Adipose tissue (tissue), 3 donors: ENCODE measurements around the gene IFT80. TPM values are rescaled to one million over a fixed set of nuclear protein-coding genes. Genes with fewer than 3 reads are reported as not detected.

ENCODE experiments used
- H3K27ac ChIP-seq: one replicate; pipeline ENCODE4 v1.5.1; 2013; ENCODE audit warnings: low read depth, low read length
- WGBS, 3 donors: extraction: QIAGEN DNeasy Blood & Tissue Kit; methylation state at CpG; one replicate each; pipeline ENCODE4 v1.1.7; 2013; 5-methylcytosine and 5-hydroxymethylcytosine counted together
- polyA plus RNA-seq, 3 donors: library from polyadenylated mRNA; stranded (reverse); fragments of 200-250 nt; gene quantifications; one replicate each; pipeline ENCODE4 v1.2.3, GENCODE V29; 2013
- donor health status: healthy with polysubstance abuse.
- donor health status: Bipolar disorder and iron deficiency.
- donor health status: healthy.

IFT80 gene
- polyA plus RNA-seq, 3 donors: 6.4 to 13.8 (median 7.4) TPM

DNA sequence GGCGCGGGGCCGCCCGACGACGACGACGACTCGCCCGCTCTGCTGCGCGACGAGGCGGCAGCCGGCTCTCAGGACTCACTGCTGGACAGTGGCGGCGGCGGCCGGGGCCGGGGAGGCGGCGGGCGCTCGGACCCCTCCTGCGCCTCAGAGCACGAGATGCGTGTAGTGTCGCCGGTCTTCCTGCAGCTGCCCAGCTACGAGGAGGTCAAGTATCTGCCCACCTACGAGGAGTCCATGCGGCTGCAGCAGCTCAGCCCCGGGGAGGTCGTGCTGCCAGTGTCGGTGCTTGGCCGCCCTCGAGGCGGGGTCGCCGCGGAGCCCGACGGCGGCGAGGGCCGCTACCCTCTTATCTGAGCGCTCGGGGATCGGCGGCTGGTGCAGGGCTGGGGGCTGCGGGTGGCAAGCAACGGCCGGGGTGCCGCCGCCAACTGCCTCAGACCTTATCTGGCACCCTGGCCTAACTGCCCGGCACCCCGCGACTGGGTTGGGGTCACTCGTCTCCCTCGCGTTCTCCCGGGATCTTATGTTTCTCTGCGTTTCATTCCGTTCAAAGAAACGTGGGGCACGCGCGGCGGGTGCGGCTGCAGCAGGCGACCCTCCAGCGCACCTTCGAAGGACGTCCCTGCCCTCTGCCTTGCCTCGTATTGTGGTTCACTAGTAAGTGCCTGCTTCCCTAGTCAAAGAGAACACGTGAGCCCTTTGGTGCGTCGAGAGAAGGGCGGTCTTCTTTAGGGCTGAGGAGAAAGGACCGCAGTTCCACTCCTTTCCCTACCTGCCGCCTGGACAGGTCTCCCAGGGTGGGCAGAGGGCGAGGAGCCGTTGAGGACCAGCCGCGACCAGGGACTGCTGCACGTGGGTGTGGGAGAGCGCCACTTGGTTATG, 172.8 kb downstream of the IFT80 start:
- WGBS, 3 donors: 3% methylated on average over 80 to 87 of the region's 87 CpGs
- H3K27ac ChIP-seq: no peak overlapping the region

GRCh38 chr3:160225176-160226025, 173.6 kb downstream of the IFT80 start, which contains the start of gene C3orf80:
Gene C3orf80, plus strand, starts transcription at chr3:160225422. Its CDS starts 214 bp downstream, at chr3:160225636.
- 0 to 1% (median 0%) methylated on average over 87 to 104 of the region's 104 CpGs for WGBS, 3 donors

GRCh38 chr3:160224811-160225175, 174.2 kb downstream of the IFT80 start:
- WGBS, 3 donors: 6 to 16% (median 7%) methylated on average over 16 of the region's 16 CpGs
- H3K27ac ChIP-seq: no peak overlapping the region

More at GRCh38 chr3:160225176-160226025, 173.6 kb downstream of the IFT80 start, which contains the start of gene C3orf80:
- H3K27ac ChIP-seq: no peak within 1 kb of the TSS

- 28 to 42% (median 35%) methylated on average over 12 of the region's 12 CpGs for WGBS, 3 donors
- no peak overlapping the region for H3K27ac ChIP-seq
These were observed 174.8 kb downstream of the IFT80 start for GRCh38 chr3:160224256-160224655.

DNA sequence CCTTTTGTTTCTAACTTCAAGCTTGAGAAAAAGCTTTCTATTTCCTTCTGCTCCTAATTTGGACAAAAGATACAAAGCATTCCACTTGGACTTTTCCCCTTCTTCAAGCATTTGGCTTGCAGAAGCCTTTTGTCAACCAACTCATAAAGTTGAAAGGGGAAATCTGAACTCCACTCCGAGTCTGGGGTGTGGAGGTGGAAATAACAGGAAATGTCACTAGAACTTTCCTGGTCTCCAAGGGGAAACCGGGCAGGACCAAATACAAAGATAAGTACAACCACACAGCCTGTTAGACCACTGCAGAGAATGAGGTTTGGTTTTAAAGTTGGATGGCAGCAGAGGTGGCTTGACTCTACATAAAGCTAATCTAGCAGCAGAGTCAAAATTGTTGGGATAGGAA, 178.0 kb downstream of the IFT80 start:
- H3K27ac ChIP-seq: no peak overlapping the region
- 20 to 45% (median 23%) methylated on average over 2 of the region's 2 CpGs for WGBS, 3 donors

GRCh38 chr3:160220038-160220437, 179.0 kb downstream of the IFT80 start:
- H3K27ac ChIP-seq: no peak overlapping the region
- WGBS, 3 donors: 94 to 99% (median 96%) methylated on average over 2 of the region's 2 CpGs

DNA sequence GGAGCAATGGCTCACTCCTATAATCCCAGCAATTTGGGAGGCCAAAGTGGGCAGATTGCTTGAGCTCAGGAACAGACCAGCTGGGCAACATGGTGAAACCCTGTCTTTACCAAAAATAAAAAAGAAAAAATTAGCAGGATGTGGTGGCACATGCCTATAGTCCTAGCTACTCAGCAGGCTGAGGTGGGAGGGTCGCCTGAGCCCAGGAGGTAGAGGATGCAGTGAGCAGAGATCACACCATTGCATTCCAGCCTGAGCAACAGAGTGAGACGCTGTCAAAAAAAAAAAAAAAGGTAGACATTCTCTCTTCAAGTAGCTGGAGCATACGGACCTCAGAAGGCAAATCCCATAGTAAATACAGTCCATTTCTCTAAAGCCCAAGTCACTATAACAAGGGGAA, 180.9 kb downstream of the IFT80 start:
- H3K27ac ChIP-seq: no peak overlapping the region
- 61 to 81% (median 62%) methylated on average over 3 of the region's 3 CpGs for WGBS, 3 donors

- whole genome bisulfite sequencing, 3 donors: 68 to 79% (median 70%) methylated on average over 4 of the region's 4 CpGs
- no peak overlapping the region for H3K27ac ChIP-seq
These were observed 181.3 kb downstream of the IFT80 start for GRCh38 chr3:160217675-160218074.

DNA sequence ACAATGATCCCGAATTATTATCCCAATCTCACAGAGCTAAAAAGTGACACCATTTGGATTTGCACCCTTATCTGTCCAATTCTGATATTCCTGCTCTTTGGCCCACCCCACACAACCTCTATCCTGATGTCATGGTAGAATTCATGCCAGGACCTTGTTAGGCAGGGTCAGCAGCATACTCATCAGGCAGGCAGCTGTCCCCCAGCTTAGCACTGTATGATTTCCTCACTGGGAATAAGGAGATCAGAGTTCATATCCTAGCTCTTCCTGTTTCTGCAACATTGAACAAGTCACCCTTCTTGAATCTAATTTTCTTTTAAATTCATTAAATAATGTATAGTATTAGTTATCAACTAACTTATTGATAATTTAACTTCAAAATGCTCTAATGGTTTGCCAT, 185.8 kb downstream of the IFT80 start:
- whole genome bisulfite sequencing, 3 donors: 81 to 90% (median 85%) methylated on average over 1 of the region's 1 CpG
- H3K27ac ChIP-seq: no peak overlapping the region

DNA sequence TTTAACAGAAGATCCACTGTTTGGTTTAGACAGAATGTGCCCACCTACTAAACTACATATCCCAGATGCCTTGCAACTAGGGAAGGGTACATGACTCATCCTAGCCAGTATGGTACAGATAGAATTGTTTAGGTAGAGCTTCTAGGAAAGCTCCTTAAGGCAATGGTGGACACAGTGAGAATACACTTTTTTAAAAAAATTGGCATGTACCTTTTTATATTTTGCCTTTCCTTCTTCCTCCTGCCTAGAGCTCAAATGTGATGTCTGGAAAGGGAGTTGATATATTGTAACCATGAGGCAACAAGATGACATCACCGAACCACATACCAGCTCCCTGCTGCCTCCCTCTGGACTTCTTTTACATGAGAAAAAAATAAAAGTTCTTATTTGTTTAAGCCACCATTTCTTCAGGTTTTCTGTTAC, 188.2 kb downstream of the IFT80 start:
- H3K27ac ChIP-seq: no peak overlapping the region
- WGBS, 3 donors: 68 to 95% (median 78%) methylated on average over 1 of the region's 1 CpG

GRCh38 chr3:160210341-160210740, 188.7 kb downstream of the IFT80 start:
- no peak overlapping the region for H3K27ac ChIP-seq
- WGBS, 3 donors: 88 to 98% (median 94%) methylated on average over 1 of the region's 1 CpG

Other genes with a start within 250 kb of the IFT80 start
- gene C3orf80, start 173.8 kb downstream of the IFT80 start, polyA plus RNA-seq: under 1 TPM; 0.10 to 0.73 (median 0.34) TPM
- 10 to 100 TPM in 1 of 3 donors, 1 to 10 TPM in 2; 5.0 to 16.5 (median 5.4) TPM for gene SMC4, start 425 bp upstream of the IFT80 start, polyA plus RNA-seq
- under 1 TPM; 0.22 to 0.72 (median 0.22) TPM for gene TRIM59, start 50.6 kb upstream of the IFT80 start, polyA plus RNA-seq
- 10 to 100 TPM in 2 of 3 donors, 1 to 10 TPM in 1; 5.9 to 15.3 (median 15.1) TPM for gene KPNA4, start 166.3 kb upstream of the IFT80 start, polyA plus RNA-seq